SH-SY5Y (cell line): ENCODE data around the gene ZNF267.

ENCODE experiments used
- GATA2 ChIP-seq: IDR thresholded peaks from 2 replicates; pipeline ENCODE4 v1.6.1; 2011; ENCODE audit warnings: mild to moderate bottlenecking, low read depth, low read length
- GATA3 ChIP-seq: IDR thresholded peaks from 2 replicates; pipeline ENCODE4 v1.6.1; 2011; ENCODE audit warnings: low read depth, mild to moderate bottlenecking, low read length, moderate library complexity

DNA sequence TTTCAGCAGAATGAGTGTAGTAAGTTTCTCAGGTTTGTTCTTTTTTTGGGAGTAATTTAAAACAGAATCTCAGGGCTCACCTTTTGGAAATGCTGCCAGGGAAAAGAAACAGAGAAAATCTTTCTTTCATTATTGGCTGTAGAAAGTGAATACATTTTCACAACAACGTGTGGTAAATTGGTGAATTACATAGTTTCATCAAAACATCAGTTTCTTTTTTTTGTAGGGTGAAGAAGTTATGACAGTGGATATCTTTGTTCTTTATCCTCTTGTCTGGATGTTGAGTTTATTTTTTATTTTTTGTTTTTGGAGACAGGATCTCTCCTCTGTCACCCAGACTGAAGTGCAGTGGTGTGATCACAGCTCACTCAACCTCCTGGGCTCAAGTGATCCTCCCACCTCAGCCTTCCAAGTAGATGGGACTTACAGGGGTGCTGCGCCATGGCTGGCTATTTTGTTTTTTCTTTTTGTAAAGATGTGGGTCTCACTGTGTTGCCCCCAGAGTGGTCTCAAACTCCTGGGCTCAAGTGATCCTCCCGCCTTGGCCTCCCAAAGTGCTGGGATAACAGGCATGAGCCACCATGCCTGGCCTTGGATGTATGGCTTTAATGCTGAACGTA lies 2.4 kb downstream of the ZNF267 start:
- TF ChIP-seq GATA2 (no peak), GATA3 (no peak)
